ENCODE results near the gene MAGI2. TPM values are rescaled to one million over a fixed set of nuclear protein-coding genes. Genes with fewer than 3 reads are reported as not detected.

MAGI2 gene
- total RNA-seq, 1 experiment from 2014 or later, result 0.22 TPM

DNA sequence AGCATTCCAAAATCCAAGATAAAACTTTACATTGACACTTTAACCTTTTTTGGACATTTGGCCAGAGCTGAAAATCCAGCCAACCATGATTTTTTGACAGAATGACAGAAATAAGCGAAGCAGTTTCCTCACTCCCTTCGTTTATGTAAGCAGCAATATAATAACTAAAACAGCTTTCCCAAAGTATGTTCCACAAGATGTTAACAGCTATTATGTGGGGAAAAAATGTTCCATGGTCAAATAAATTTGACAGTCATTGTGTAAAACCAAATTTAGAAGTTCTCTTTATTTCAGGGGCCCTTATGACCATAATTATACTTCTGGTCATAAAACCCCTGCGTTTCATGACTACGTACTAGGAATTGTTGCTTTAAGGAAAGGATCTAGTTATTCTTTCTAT lies 416.5 kb downstream of the MAGI2 start:
- ATAC-seq (no peak), DNase-seq (ENCODE audit: low read depth, low spot score) (no peak)
- Histone ChIP-seq H3K4me3 (replicated peaks in 1 of 2; ENCODE audit: low read depth in 1 of 2, low read length in 2 of 2) (no peak overlapping the region), H3K79me2 (ENCODE audit: insufficient read depth, low read length) (no peaks in the 10 kb centered on the region), H3K4me1 (ENCODE audit: control insufficient read depth in 1 of 2, insufficient read depth in 2 of 2, low read length in 2 of 2) (no peaks in the 10 kb centered on the region), H3K27me3 (ENCODE audit: insufficient read depth, low read length) (no peaks in the 10 kb centered on the region), H3K9me3 (ENCODE audit: control insufficient read depth in 1 of 2, insufficient read depth in 1 of 2, low read depth in 1 of 2, low read length in 2 of 2) (no peaks in the 10 kb centered on the region), H3K36me3 (ENCODE audit: control insufficient read depth in 1 of 2, insufficient read depth in 2 of 2, low read length in 2 of 2) (no peaks in the 10 kb centered on the region), H3K27ac (ENCODE audit: low read depth, low read length) (no peak overlapping the region), H3K9ac (ENCODE audit: low read length) (no peak overlapping the region), H3K9me2 (ENCODE audit: insufficient read depth) (no peaks in the 10 kb centered on the region), H4K20me1 (ENCODE audit: insufficient read depth) (no peaks in the 10 kb centered on the region), H2AFZ (ENCODE audit: low read depth, low read length, poor library complexity, severe bottlenecking) (no peak overlapping the region), H3K4me2 (ENCODE audit: low read length) (no peak overlapping the region)
- no TSS peak for BruUV-seq (replicated peaks)
- no peak for TF ChIP-seq POLR2AphosphoS5 (IDR thresholded peaks at IDR 0.05; ENCODE audit: low read depth, low read length)
- no peak for TF ChIP-seq CTCF (IDR thresholded peaks at IDR 0.05 in 2 of 3, conservative IDR thresholded peaks at IDR 0.05 in 1 of 3; ENCODE audit: borderline replicate concordance in 1 of 3, insufficient read depth in 1 of 3, low read depth in 2 of 3, low read length in 2 of 3)
- TF ChIP-seq CEBPB (IDR thresholded peaks at IDR 0.05; ENCODE audit: low read depth), result no peak
- TF ChIP-seq EZH2 (IDR thresholded peaks at IDR 0.05), result no peak
- intact Hi-C loops (cut with micrococcal nuclease), result loop anchor here (5.0 kb wide), 1 partner anchor 50 kb away; no protein-coding TSS in a partner anchor
- ChIA-PET RAD21 (ENCODE audit: low non-redundant PET in 1 of 2, low total read pairs in 2 of 2, uncharacterized antibody in 2 of 2, unreplicated experiment in 2 of 2) (no interaction called here), CTCF (no interaction called here), POLR2A (no interaction called here)

GRCh38 chr7:79036356-79036755 lies 417.1 kb downstream of the MAGI2 start:
- ChIA-PET POLR2A (no interaction called here), CTCF (no interaction called here), RAD21 (ENCODE audit: low non-redundant PET in 1 of 2, low total read pairs in 2 of 2, uncharacterized antibody in 2 of 2, unreplicated experiment in 2 of 2) (no interaction called here)
- Histone ChIP-seq H4K20me1 (ENCODE audit: insufficient read depth) (no peaks in the 10 kb centered on the region), H3K4me3 (replicated peaks in 1 of 2; ENCODE audit: low read depth in 1 of 2, low read length in 2 of 2) (no peak overlapping the region), H3K36me3 (ENCODE audit: control insufficient read depth in 1 of 2, insufficient read depth in 2 of 2, low read length in 2 of 2) (no peaks in the 10 kb centered on the region), H3K27ac (ENCODE audit: low read depth, low read length) (no peak overlapping the region), H3K9me3 (ENCODE audit: control insufficient read depth in 1 of 2, insufficient read depth in 1 of 2, low read depth in 1 of 2, low read length in 2 of 2) (no peaks in the 10 kb centered on the region), H3K4me2 (ENCODE audit: low read length) (no peak overlapping the region), H3K27me3 (ENCODE audit: insufficient read depth, low read length) (no peaks in the 10 kb centered on the region), H3K79me2 (ENCODE audit: insufficient read depth, low read length) (no peaks in the 10 kb centered on the region), H3K9ac (ENCODE audit: low read length) (no peak overlapping the region), H2AFZ (ENCODE audit: low read depth, low read length, poor library complexity, severe bottlenecking) (no peak overlapping the region), H3K4me1 (ENCODE audit: control insufficient read depth in 1 of 2, insufficient read depth in 2 of 2, low read length in 2 of 2) (no peaks in the 10 kb centered on the region), H3K9me2 (ENCODE audit: insufficient read depth) (no peaks in the 10 kb centered on the region)
- DNase-seq (ENCODE audit: low read depth, low spot score) (no peak), ATAC-seq (no peak)
- intact Hi-C loops (cut with micrococcal nuclease), result loop anchor here (5.0 kb wide), 1 partner anchor 49 kb away; no protein-coding TSS in a partner anchor
- no peak for TF ChIP-seq CBX3 (IDR thresholded peaks at IDR 0.05; ENCODE audit: low read depth)
- TF ChIP-seq, protein P1, sequence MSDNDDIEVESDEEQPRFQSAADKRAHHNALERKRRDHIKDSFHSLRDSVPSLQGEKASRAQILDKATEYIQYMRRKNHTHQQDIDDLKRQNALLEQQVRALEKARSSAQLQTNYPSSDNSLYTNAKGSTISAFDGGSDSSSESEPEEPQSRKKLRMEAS (IDR thresholded peaks at IDR 0.05), result no peak
- no peak for TF ChIP-seq SIN3A (IDR thresholded peaks at IDR 0.05; ENCODE audit: low read depth)
- TF ChIP-seq ELF1 (IDR thresholded peaks at IDR 0.05; ENCODE audit: borderline replicate concordance, low read depth), result no peak
- TF ChIP-seq FOSL1 (IDR thresholded peaks at IDR 0.05; ENCODE audit: low read depth), result no peak
- no peak for TF ChIP-seq POLR2AphosphoS5 (IDR thresholded peaks at IDR 0.05; ENCODE audit: low read depth, low read length)
- no peak for TF ChIP-seq SRF (IDR thresholded peaks at IDR 0.05; ENCODE audit: low read depth)
- TF ChIP-seq TCF7L2 (IDR thresholded peaks at IDR 0.05; ENCODE audit: borderline replicate concordance, extremely low read depth, insufficient read depth, insufficient read length), result no peak
- no peak for TF ChIP-seq EZH2 (IDR thresholded peaks at IDR 0.05)
- TF ChIP-seq JUND (IDR thresholded peaks at IDR 0.05), result no peak
- no peak for TF ChIP-seq EZH2phosphoT487 (IDR thresholded peaks at IDR 0.05; ENCODE audit: borderline replicate concordance)
- no peak for TF ChIP-seq CTCF (IDR thresholded peaks at IDR 0.05 in 2 of 3, conservative IDR thresholded peaks at IDR 0.05 in 1 of 3; ENCODE audit: borderline replicate concordance in 1 of 3, insufficient read depth in 1 of 3, low read depth in 2 of 3, low read length in 2 of 3)
- no peak for TF ChIP-seq POLR2A (IDR thresholded peaks at IDR 0.05; ENCODE audit: borderline replicate concordance, extremely low read depth, insufficient read depth, insufficient read length)
- TF ChIP-seq YY1 (IDR thresholded peaks at IDR 0.05; ENCODE audit: extremely low read depth, insufficient replicate concordance, low read depth, low read length), result no peak
- BruUV-seq (replicated peaks), result no TSS peak
